ENCODE measurements around the gene SEMA5B.

SEMA5B gene, protein sequence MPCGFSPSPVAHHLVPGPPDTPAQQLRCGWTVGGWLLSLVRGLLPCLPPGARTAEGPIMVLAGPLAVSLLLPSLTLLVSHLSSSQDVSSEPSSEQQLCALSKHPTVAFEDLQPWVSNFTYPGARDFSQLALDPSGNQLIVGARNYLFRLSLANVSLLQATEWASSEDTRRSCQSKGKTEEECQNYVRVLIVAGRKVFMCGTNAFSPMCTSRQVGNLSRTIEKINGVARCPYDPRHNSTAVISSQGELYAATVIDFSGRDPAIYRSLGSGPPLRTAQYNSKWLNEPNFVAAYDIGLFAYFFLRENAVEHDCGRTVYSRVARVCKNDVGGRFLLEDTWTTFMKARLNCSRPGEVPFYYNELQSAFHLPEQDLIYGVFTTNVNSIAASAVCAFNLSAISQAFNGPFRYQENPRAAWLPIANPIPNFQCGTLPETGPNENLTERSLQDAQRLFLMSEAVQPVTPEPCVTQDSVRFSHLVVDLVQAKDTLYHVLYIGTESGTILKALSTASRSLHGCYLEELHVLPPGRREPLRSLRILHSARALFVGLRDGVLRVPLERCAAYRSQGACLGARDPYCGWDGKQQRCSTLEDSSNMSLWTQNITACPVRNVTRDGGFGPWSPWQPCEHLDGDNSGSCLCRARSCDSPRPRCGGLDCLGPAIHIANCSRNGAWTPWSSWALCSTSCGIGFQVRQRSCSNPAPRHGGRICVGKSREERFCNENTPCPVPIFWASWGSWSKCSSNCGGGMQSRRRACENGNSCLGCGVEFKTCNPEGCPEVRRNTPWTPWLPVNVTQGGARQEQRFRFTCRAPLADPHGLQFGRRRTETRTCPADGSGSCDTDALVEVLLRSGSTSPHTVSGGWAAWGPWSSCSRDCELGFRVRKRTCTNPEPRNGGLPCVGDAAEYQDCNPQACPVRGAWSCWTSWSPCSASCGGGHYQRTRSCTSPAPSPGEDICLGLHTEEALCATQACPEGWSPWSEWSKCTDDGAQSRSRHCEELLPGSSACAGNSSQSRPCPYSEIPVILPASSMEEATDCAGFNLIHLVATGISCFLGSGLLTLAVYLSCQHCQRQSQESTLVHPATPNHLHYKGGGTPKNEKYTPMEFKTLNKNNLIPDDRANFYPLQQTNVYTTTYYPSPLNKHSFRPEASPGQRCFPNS

GRCh38 chr3:123027292-123028232 is at the start of gene SEMA5B:
TSS of gene SEMA5B (minus strand) at chr3:123027763. CDS start at chr3:122961263, 66,500 bp downstream.
- peak within 1 kb of the TSS; percentile 85 for H3K4me3 ChIP-seq
- H3K27ac ChIP-seq: peak within 1 kb of the TSS; percentile 42 to 57
- TF ChIP-seq, protein P1, sequence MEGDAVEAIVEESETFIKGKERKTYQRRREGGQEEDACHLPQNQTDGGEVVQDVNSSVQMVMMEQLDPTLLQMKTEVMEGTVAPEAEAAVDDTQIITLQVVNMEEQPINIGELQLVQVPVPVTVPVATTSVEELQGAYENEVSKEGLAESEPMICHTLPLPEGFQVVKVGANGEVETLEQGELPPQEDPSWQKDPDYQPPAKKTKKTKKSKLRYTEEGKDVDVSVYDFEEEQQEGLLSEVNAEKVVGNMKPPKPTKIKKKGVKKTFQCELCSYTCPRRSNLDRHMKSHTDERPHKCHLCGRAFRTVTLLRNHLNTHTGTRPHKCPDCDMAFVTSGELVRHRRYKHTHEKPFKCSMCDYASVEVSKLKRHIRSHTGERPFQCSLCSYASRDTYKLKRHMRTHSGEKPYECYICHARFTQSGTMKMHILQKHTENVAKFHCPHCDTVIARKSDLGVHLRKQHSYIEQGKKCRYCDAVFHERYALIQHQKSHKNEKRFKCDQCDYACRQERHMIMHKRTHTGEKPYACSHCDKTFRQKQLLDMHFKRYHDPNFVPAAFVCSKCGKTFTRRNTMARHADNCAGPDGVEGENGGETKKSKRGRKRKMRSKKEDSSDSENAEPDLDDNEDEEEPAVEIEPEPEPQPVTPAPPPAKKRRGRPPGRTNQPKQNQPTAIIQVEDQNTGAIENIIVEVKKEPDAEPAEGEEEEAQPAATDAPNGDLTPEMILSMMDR (IDR thresholded peaks at IDR 0.05): peak; percentile 65
- DNase-seq (ENCODE audit: low spot score): no peak

DNA sequence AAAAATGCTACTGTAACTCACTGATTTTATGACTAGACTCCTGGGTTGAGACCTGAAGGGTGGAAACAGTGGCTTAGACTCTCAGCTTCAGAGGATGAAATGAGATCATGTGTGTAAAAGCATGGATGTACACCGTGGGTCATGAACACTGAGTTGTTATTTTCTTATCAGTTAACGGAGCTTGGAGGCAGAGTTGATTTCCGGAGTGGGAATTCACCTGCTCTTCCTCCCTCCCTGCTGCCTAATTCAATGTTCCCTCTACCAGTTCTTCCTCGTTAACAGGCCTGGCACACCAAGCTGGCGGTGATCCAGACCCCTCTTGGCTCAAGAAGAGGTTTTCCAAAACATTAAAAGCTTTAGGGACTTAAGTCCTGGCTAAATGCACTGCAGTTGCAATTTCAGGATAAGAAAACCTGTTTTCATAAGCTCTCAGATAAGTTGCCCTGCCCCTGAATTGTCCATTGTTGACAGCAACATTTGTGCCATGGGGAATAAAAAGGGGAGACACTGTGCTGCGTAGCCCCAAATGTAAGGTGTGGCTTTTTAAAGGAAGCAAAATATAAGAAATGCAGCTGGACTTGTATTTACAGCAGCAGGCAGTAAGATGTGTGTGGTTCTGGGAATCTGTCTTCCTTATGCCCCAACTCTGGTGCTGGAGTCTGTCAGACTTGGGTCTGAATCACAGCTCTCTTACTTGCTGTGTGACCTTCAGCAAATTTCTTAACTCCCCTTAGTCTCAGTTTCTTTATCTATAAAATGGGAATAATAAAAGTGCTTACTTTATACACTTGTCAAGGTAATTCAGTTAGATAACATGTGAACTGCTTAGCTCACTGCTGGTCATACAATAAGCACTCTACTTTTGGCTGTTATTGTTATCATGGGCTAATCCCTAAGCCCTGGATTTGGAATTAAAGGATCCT is 49.2 kb upstream of the SEMA5B start:
- peak overlapping the region; percentile 67 to 70 for H3K27ac ChIP-seq
- DNase-seq (ENCODE audit: low spot score): peak; percentile 87
- TF ChIP-seq, protein P1 (IDR thresholded peaks at IDR 0.05): no peak
- H3K4me3 ChIP-seq: peak overlapping the region; percentile 20

DNA sequence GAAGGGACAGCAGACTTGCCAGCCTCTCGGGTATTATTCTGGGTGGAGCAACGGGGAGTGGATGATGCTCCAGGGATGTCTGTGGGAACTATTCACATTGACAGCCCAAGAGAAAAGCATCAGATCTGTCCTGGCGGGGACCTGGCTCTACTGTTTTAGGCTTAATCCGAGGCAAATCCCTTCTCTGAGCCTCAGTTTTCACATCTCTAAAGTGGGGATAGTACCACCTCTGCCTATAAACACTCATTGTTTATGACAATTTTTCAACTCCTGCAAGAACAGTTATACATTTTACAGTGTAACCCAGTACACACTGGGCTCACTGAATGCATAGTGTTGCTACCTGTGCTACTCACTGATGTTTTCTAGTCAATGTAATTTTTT is 48.5 kb upstream of the SEMA5B start:
- H3K4me3 ChIP-seq: no peak overlapping the region
- no peak for DNase-seq (ENCODE audit: low spot score)
- TF ChIP-seq, protein P1 (IDR thresholded peaks at IDR 0.05): no peak
- peak overlapping the region; percentile 67 to 70 for H3K27ac ChIP-seq

DNA sequence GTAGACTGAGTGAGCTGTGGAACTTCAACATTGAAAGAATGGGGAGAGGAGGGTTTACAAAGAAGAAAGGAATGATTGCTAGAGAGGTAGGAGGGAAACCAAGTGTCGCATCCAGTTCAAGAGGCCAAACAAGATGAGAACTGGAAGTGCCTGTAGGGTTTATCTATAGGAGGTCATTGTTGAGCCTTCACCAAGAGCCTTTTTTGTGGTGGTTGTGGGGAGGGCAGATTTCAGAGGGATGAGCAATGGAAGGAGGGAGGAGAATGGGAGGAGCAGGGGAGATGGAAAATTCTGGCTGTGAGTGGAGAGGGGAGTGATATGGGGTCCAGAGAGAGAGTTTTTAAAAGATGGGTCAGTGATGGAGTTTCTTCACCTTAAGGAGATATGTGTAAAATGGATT is 47.8 kb upstream of the SEMA5B start:
- no peak for DNase-seq (ENCODE audit: low spot score)
- Histone ChIP-seq H3K27ac (peak overlapping the region in 1 of 2 donors; percentile 7), H3K4me3 (no peak overlapping the region)
- TF ChIP-seq, protein P1 (IDR thresholded peaks at IDR 0.05): no peak

DNA sequence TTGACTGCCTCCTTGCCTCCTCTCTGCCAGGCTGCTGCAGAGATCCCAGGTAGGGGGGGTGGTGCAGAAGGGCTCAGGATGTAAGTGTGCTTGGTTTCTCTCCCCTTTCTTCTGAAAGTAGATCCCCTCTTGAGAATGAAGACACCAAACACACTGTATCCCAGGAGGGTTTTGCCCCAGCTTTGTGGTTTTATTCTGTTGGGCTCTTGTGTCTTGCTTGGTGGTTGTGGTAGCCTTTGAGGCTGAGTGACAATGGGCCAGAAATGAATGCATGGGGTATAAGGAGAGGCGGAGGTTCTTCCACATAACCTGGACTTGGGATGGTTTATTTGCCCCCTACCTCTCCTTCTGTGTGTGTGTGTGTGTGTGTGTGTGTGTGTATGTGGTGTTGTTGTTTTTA is 45.0 kb upstream of the SEMA5B start:
- H3K4me3 ChIP-seq: no peak overlapping the region
- DNase-seq (ENCODE audit: low spot score): peak; percentile 33
- H3K27ac ChIP-seq: peak overlapping the region; percentile 54 to 69
- TF ChIP-seq, protein P1 (IDR thresholded peaks at IDR 0.05): no peak

Measured in coronary artery (tissue), 2 donors.